NB4 (cell line): ENCODE measurements around the gene CDK12.

Experiments
- CTCF ChIP-seq: IDR thresholded peaks from one replicate; pipeline ENCODE4 v1.5.1; 2012; ENCODE audit warnings: low read depth, low read length
- POLR2A ChIP-seq: IDR thresholded peaks from 2 replicates; pipeline ENCODE4 v1.6.1; 2011; ENCODE audit warnings: mild to moderate bottlenecking; ENCODE audit not compliant: insufficient read length; ENCODE audit errors: extremely low read depth

GRCh38 chr17:39568702-39569101, 107.4 kb downstream of the CDK12 start:
- TF ChIP-seq CTCF: no peak
- no peak for TF ChIP-seq POLR2A
